H9 (cell line): ENCODE data around the gene NCK1. TPM values are rescaled to one million over a fixed set of nuclear protein-coding genes. Genes with fewer than 3 reads are reported as not detected.

Source experiments
- DNase-seq: peaks from one replicate; pipeline ENCODE4 v3.0.0-alpha.2; 2017
- H2AFZ ChIP-seq: one replicate; pipeline ENCODE4 v1.6.1; 2013; ENCODE audit warnings: mild to moderate bottlenecking, low read length, control low read depth, moderate library complexity
- H2AK5ac ChIP-seq: 2 replicates; pipeline ENCODE4 v1.6.1; 2013; ENCODE audit warnings: low read length, control low read depth, mixed read lengths; ENCODE audit not compliant: insufficient read length
- H2BK120ac ChIP-seq: one replicate; pipeline ENCODE4 v1.6.1; 2013; ENCODE audit warnings: low read depth, mild to moderate bottlenecking, low read length, control low read depth, inconsistent platforms; ENCODE audit not compliant: poor library complexity, severe bottlenecking
- H2BK12ac ChIP-seq: 2 replicates; pipeline ENCODE4 v1.6.1; 2013; ENCODE audit warnings: low read length, control low read depth, mixed read lengths, low read depth; ENCODE audit not compliant: insufficient read length
- H2BK15ac ChIP-seq: 2 replicates; pipeline ENCODE4 v1.6.1; 2013; ENCODE audit warnings: low read depth, low read length, control low read depth
- H2BK20ac ChIP-seq: one replicate; pipeline ENCODE4 v1.6.1; 2013; ENCODE audit warnings: low read depth, mild to moderate bottlenecking, low read length, control low read depth, inconsistent platforms; ENCODE audit not compliant: poor library complexity, severe bottlenecking
- H2BK5ac ChIP-seq: 2 replicates; pipeline ENCODE4 v1.6.1; 2013; ENCODE audit warnings: low read length, control low read depth, mixed read lengths; ENCODE audit not compliant: insufficient read length
- H3K14ac ChIP-seq: 2 replicates; pipeline ENCODE4 v1.6.1; 2013; ENCODE audit warnings: low read length, control low read depth; ENCODE audit not compliant: insufficient read depth
- H3K18ac ChIP-seq: 2 replicates; pipeline ENCODE4 v1.6.1; 2013; ENCODE audit warnings: low read depth, mild to moderate bottlenecking, mixed read lengths, low read length, control low read depth; ENCODE audit not compliant: insufficient read length
- H3K23ac ChIP-seq: 2 replicates; pipeline ENCODE4 v1.6.1; 2013; ENCODE audit warnings: low read length, control low read depth, mixed read lengths, low read depth; ENCODE audit not compliant: insufficient read length
- H3K23me2 ChIP-seq: 2 replicates; pipeline ENCODE4 v1.6.1; 2013; ENCODE audit warnings: low read depth, mild to moderate bottlenecking, mixed read lengths, low read length, control low read depth; ENCODE audit not compliant: insufficient read length, poor library complexity, severe bottlenecking
- H3K27ac ChIP-seq: 2 replicates; pipeline ENCODE4 v1.5.1; 2013; ENCODE audit warnings: low read length, control low read depth, mixed read lengths, low read depth; ENCODE audit not compliant: insufficient read length
- H3K27me3 ChIP-seq: 2 replicates; pipeline ENCODE4 v1.6.1; 2013; ENCODE audit warnings: low read length, control low read depth, inconsistent platforms; ENCODE audit not compliant: insufficient read depth
- H3K4ac ChIP-seq: 2 replicates; pipeline ENCODE4 v1.6.1; 2013; ENCODE audit warnings: low read depth, mild to moderate bottlenecking, control low read depth, inconsistent platforms, low read length, moderate library complexity
- H3K4me1 ChIP-seq: 2 replicates; pipeline ENCODE4 v1.6.1; 2013; ENCODE audit warnings: low read length, control low read depth, inconsistent platforms; ENCODE audit not compliant: insufficient read depth
- H3K4me2 ChIP-seq: 2 replicates; pipeline ENCODE4 v1.6.1; 2013; ENCODE audit warnings: low read length, control low read depth, mixed read lengths; ENCODE audit not compliant: insufficient read length, insufficient read depth
- H3K56ac ChIP-seq: 2 replicates; pipeline ENCODE4 v1.6.1; 2013; ENCODE audit warnings: low read depth, mild to moderate bottlenecking, mixed read lengths, low read length, control low read depth; ENCODE audit not compliant: insufficient read length
- H3K79me1 ChIP-seq: 2 replicates; pipeline ENCODE4 v1.6.1; 2013; ENCODE audit warnings: low read depth, mild to moderate bottlenecking, moderate library complexity, low read length, control low read depth, inconsistent platforms; ENCODE audit not compliant: insufficient read depth, poor library complexity, severe bottlenecking
- H3K79me2 ChIP-seq: 2 replicates; pipeline ENCODE4 v1.6.1; 2013; ENCODE audit warnings: low read length, control low read depth, inconsistent platforms; ENCODE audit not compliant: insufficient read depth
- H3K9ac ChIP-seq: 2 replicates; pipeline ENCODE4 v1.6.1; 2013; ENCODE audit warnings: low read length, control low read depth, mixed read lengths; ENCODE audit not compliant: insufficient read length; ENCODE audit errors: extremely low read depth
- H3K9me3 ChIP-seq: one replicate; pipeline ENCODE4 v1.6.1; 2013; ENCODE audit warnings: low read depth, low read length, inconsistent platforms; ENCODE audit not compliant: control insufficient read depth
- H3T11ph ChIP-seq: one replicate; pipeline ENCODE4 v1.6.1; 2013; ENCODE audit warnings: mild to moderate bottlenecking, low read length, control low read depth, inconsistent platforms
- H4K20me1 ChIP-seq: one replicate; pipeline ENCODE4 v1.6.1; 2013; ENCODE audit not compliant: control insufficient read depth, insufficient read length, insufficient read depth
- H4K5ac ChIP-seq: 2 replicates; pipeline ENCODE4 v1.6.1; 2013; ENCODE audit warnings: low read depth, mild to moderate bottlenecking, mixed read lengths, low read length, control low read depth; ENCODE audit not compliant: insufficient read length
- H4K8ac ChIP-seq: replicated peaks from 2 replicates; pipeline ENCODE4 v1.6.1; 2013; ENCODE audit warnings: low read length, control low read depth, mixed read lengths, low read depth; ENCODE audit not compliant: insufficient read length
- H4K91ac ChIP-seq: 2 replicates; pipeline ENCODE4 v1.6.1; 2013; ENCODE audit warnings: low read depth, mild to moderate bottlenecking, moderate library complexity, mixed read lengths, low read length, control low read depth; ENCODE audit not compliant: insufficient read length
- H3K27ac Mint-ChIP-seq, 3 experiments: 2 replicates in 2 of 3; 3 replicates in 1 of 3; pipeline ENCODE4 v1.8.0; 2020 to 2021; ENCODE audit warnings: mixed read lengths in 3 of 3, mild to moderate bottlenecking in 1 of 3, moderate library complexity in 1 of 3
- H3K27me3 Mint-ChIP-seq: 2 replicates; pipeline ENCODE4 v1.8.0; 2021; ENCODE audit warnings: low read depth, mild to moderate bottlenecking, moderate library complexity, mixed read lengths
- H3K36me3 Mint-ChIP-seq, 3 experiments: 2 replicates in 2 of 3; 3 replicates in 1 of 3; pipeline ENCODE4 v1.8.0; 2020 to 2021; ENCODE audit warnings: low read depth in 3 of 3, mixed read lengths in 3 of 3; ENCODE audit not compliant: insufficient read depth in 1 of 3
- H3K4me1 Mint-ChIP-seq, 2 experiments: 2 replicates each; pipeline ENCODE4 v1.8.0; 2020; ENCODE audit warnings: mixed read lengths in 2 of 2
- H3K4me3 Mint-ChIP-seq, 2 experiments: 2 replicates in 1 of 2; 3 replicates in 1 of 2; pipeline ENCODE4 v1.8.0; 2020 to 2021; ENCODE audit warnings: mild to moderate bottlenecking in 2 of 2, mixed read lengths in 2 of 2, moderate library complexity in 1 of 2
- H3K9me3 Mint-ChIP-seq, 2 experiments: 2 replicates in 1 of 2; 3 replicates in 1 of 2; pipeline ENCODE4 v1.8.0; 2020; ENCODE audit warnings: mild to moderate bottlenecking in 2 of 2, mixed read lengths in 2 of 2, moderate library complexity in 1 of 2
- CTCF ChIP-seq: fragments of 200-600 bp; sonication (generic); conservative IDR thresholded peaks from 3 replicates; pipeline ENCODE4 v1.8.0; 2021; ENCODE audit warnings: antibody characterized with exemption, mild to moderate bottlenecking
- total RNA-seq: library from RNA; stranded (reverse); gene quantifications from 2 replicates; pipeline ENCODE4 v1.2.1, GENCODE V29; 2021

Gene NCK1
- total RNA-seq, 1 experiment from 2014 or later: 26.4 TPM

- Histone ChIP-seq H4K20me1 (no peaks in the 10 kb centered on the region), H3K27ac (no peak overlapping the region), H2BK15ac (no peak overlapping the region), H2BK5ac (no peak overlapping the region), H3K9me3 (no peaks in the 10 kb centered on the region), H3K23ac (no peak overlapping the region), H3K79me2 (no peaks in the 10 kb centered on the region), H2BK12ac (no peak overlapping the region), H3K4me1 (no peaks in the 10 kb centered on the region), H3K56ac (no peak overlapping the region), H2AFZ (no peak overlapping the region), H2BK20ac (no peak overlapping the region), H3K4ac (no peak overlapping the region), H3K9ac (no peak overlapping the region), H3K18ac (no peak overlapping the region), H4K8ac (no peak overlapping the region), H3K14ac (no peak overlapping the region), H4K91ac (no peak overlapping the region), H3K79me1 (no peaks in the 10 kb centered on the region), H3K27me3 (no peaks in the 10 kb centered on the region), H4K5ac (no peak overlapping the region), H3K23me2 (no peaks in the 10 kb centered on the region), H2AK5ac (no peak overlapping the region), H3T11ph (no peak overlapping the region), H2BK120ac (no peak overlapping the region), H3K4me2 (no peak overlapping the region)
- H3K4me1 Mint-ChIP-seq: peaks cover 4% of the 10 kb centered on the region in 2 experiments; a peak in 1 of 4 replicates
- H3K36me3 Mint-ChIP-seq: peaks cover 0 to 11% (median 0%) of the 10 kb centered on the region in 3 experiments; a peak in 3 of 7 replicates
- H3K4me3 Mint-ChIP-seq: no peak overlapping the region
- DNase-seq: no peak
- no peak for TF ChIP-seq CTCF
- no peaks in the 10 kb centered on the region for H3K9me3 Mint-ChIP-seq
- no peak overlapping the region for H3K27ac Mint-ChIP-seq
- H3K27me3 Mint-ChIP-seq: no peaks in the 10 kb centered on the region
Measured at GRCh38 chr3:136949146-136949545, 87.1 kb downstream of the NCK1 start.
